Measurements from ENCODE around the gene IDS. TPM values are rescaled to one million over a fixed set of nuclear protein-coding genes. Genes with fewer than 3 reads are reported as not detected.

Gene IDS
- total and polyA plus RNA-seq, 2 donors (not counting 1 experiment from before 2014, with no cell fraction given) = 36.2 to 65.0 TPM

DNA sequence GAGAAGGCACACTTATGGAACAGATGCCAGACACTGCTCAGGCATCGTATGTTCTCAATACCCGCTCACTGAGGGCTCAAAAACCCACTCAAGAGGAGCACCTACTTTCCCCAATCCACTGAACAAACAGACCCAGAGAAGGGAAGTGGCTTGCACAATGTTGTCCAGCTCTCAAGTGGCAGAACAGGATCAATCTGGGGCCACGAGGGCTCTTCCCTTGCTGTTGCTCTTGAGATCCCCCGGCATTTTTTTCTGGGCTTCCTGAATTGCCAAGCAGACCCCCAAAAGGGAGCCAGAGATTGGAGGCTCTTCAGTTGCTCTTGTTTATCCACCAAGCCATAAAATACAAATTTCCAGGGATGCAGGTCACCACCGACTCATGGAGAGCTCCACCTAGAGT lies 35.7 kb downstream of the IDS start:
- H4K20me1 ChIP-seq (ENCODE audit: control insufficient read depth, extremely low read depth, insufficient read depth, low read length) = no peaks in the 10 kb centered on the region
- no peak overlapping the region for H2AFZ ChIP-seq (ENCODE audit: low read length)
- no peaks in the 10 kb centered on the region for H3K27me3 ChIP-seq (ENCODE audit: control insufficient read depth, insufficient read depth, low read length)
- H3K4me1 ChIP-seq (ENCODE audit: control insufficient read depth, extremely low read depth, insufficient read depth, low read length) = no peaks in the 10 kb centered on the region
- H3K79me2 ChIP-seq (ENCODE audit: control insufficient read depth, insufficient read depth, low read length) = no peaks in the 10 kb centered on the region
- DNase-seq (ENCODE audit: low read depth in 2 of 2) = no peak
- H3K9me3 ChIP-seq (ENCODE audit: control insufficient read depth, insufficient read depth, low read depth, low read length) = no peaks in the 10 kb centered on the region
- H3K36me3 ChIP-seq (ENCODE audit: control insufficient read depth, insufficient read depth, low read length) = no peaks in the 10 kb centered on the region
- H3K4me3 ChIP-seq (replicated peaks in 1 of 4; ENCODE audit: control extremely low read depth in 1 of 4, insufficient read depth in 1 of 4, low read depth in 3 of 4, low read length in 4 of 4) = no peak overlapping the region
- TF ChIP-seq EZH2 (IDR thresholded peaks at IDR 0.05; ENCODE audit: low read length, missing control alignments) = no peak
- TF ChIP-seq, protein P1, sequence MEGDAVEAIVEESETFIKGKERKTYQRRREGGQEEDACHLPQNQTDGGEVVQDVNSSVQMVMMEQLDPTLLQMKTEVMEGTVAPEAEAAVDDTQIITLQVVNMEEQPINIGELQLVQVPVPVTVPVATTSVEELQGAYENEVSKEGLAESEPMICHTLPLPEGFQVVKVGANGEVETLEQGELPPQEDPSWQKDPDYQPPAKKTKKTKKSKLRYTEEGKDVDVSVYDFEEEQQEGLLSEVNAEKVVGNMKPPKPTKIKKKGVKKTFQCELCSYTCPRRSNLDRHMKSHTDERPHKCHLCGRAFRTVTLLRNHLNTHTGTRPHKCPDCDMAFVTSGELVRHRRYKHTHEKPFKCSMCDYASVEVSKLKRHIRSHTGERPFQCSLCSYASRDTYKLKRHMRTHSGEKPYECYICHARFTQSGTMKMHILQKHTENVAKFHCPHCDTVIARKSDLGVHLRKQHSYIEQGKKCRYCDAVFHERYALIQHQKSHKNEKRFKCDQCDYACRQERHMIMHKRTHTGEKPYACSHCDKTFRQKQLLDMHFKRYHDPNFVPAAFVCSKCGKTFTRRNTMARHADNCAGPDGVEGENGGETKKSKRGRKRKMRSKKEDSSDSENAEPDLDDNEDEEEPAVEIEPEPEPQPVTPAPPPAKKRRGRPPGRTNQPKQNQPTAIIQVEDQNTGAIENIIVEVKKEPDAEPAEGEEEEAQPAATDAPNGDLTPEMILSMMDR (conservative IDR thresholded peaks at IDR 0.05 in 1 of 2, IDR thresholded peaks at IDR 0.05 in 1 of 2; ENCODE audit: low read depth in 1 of 2, low read length in 2 of 2) = no peak
- H3K4me2 ChIP-seq (ENCODE audit: extremely low read depth, insufficient read depth, low read length) = no peak overlapping the region
- no peak overlapping the region for H3K9ac ChIP-seq (ENCODE audit: insufficient read depth, low read length)
- no peak overlapping the region for H3K27ac ChIP-seq (ENCODE audit: insufficient read depth, low read length)

DNA sequence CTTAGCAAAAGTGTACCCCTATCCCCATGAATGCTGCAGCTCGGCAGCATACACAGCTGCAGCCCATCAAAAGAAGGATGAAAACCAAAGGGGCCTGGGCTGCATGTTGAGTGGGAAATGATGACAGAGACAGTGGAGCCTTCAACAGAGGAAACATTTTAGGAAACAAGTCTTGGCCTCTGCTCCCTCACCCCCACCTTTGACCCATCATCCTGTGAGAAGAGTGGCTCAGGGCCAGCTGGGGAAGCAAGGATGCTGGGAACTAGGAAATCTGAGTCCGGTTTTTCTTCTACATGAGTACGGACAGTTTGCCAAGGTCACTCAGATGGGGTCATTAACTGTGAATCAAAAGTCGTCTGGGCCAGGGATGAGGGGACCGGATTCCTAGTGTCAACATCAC lies 37.2 kb downstream of the IDS start:
- H4K20me1 ChIP-seq (ENCODE audit: control insufficient read depth, extremely low read depth, insufficient read depth, low read length) = no peaks in the 10 kb centered on the region
- H3K27me3 ChIP-seq (ENCODE audit: control insufficient read depth, insufficient read depth, low read length) = no peaks in the 10 kb centered on the region
- TF ChIP-seq EZH2 (IDR thresholded peaks at IDR 0.05; ENCODE audit: low read length, missing control alignments) = no peak
- TF ChIP-seq, protein P1 (conservative IDR thresholded peaks at IDR 0.05 in 1 of 2, IDR thresholded peaks at IDR 0.05 in 1 of 2; ENCODE audit: low read depth in 1 of 2, low read length in 2 of 2) = no peak
- no peak overlapping the region for H3K9ac ChIP-seq (ENCODE audit: insufficient read depth, low read length)
- H3K79me2 ChIP-seq (ENCODE audit: control insufficient read depth, insufficient read depth, low read length) = no peaks in the 10 kb centered on the region
- no peak for DNase-seq (ENCODE audit: low read depth in 2 of 2)
- no peaks in the 10 kb centered on the region for H3K36me3 ChIP-seq (ENCODE audit: control insufficient read depth, insufficient read depth, low read length)
- H3K4me1 ChIP-seq (ENCODE audit: control insufficient read depth, extremely low read depth, insufficient read depth, low read length) = no peaks in the 10 kb centered on the region
- no peak overlapping the region for H3K4me2 ChIP-seq (ENCODE audit: extremely low read depth, insufficient read depth, low read length)
- H3K9me3 ChIP-seq (ENCODE audit: control insufficient read depth, insufficient read depth, low read depth, low read length) = no peaks in the 10 kb centered on the region
- no peak overlapping the region for H3K4me3 ChIP-seq (replicated peaks in 1 of 4; ENCODE audit: control extremely low read depth in 1 of 4, insufficient read depth in 1 of 4, low read depth in 3 of 4, low read length in 4 of 4)
- H2AFZ ChIP-seq (ENCODE audit: low read length) = no peak overlapping the region
- H3K27ac ChIP-seq (ENCODE audit: insufficient read depth, low read length) = no peak overlapping the region

DNA sequence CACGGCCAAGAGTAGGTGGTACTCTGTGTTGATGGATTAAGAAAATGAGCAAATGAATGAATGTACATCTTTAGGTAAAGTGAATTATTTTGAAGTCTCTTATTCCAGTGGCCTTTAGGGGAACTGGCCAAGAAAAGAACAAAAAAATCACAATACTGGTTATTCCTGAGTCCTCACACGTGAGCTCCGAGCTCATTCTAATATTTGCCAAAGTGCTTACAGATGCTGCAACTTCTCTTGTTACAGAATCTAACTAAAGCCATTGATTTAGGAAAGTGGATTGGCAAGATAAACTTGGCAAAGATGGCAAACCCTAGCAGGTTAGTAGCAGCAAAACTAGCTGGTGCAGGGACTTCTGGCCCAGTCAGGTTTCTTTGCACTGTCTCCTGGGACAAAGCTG lies 37.6 kb downstream of the IDS start:
- Histone ChIP-seq H3K27me3 (ENCODE audit: control insufficient read depth, insufficient read depth, low read length) (no peaks in the 10 kb centered on the region), H3K27ac (ENCODE audit: insufficient read depth, low read length) (no peak overlapping the region), H3K79me2 (ENCODE audit: control insufficient read depth, insufficient read depth, low read length) (no peaks in the 10 kb centered on the region), H3K9me3 (ENCODE audit: control insufficient read depth, insufficient read depth, low read depth, low read length) (no peaks in the 10 kb centered on the region), H3K36me3 (ENCODE audit: control insufficient read depth, insufficient read depth, low read length) (no peaks in the 10 kb centered on the region), H3K9ac (ENCODE audit: insufficient read depth, low read length) (no peak overlapping the region), H4K20me1 (ENCODE audit: control insufficient read depth, extremely low read depth, insufficient read depth, low read length) (no peaks in the 10 kb centered on the region), H3K4me1 (ENCODE audit: control insufficient read depth, extremely low read depth, insufficient read depth, low read length) (no peaks in the 10 kb centered on the region), H2AFZ (ENCODE audit: low read length) (no peak overlapping the region), H3K4me3 (replicated peaks in 1 of 4; ENCODE audit: control extremely low read depth in 1 of 4, insufficient read depth in 1 of 4, low read depth in 3 of 4, low read length in 4 of 4) (no peak overlapping the region), H3K4me2 (ENCODE audit: extremely low read depth, insufficient read depth, low read length) (no peak overlapping the region)
- DNase-seq (ENCODE audit: low read depth in 2 of 2) = no peak
- TF ChIP-seq EZH2 (IDR thresholded peaks at IDR 0.05; ENCODE audit: low read length, missing control alignments) = no peak
- TF ChIP-seq, protein P1 (conservative IDR thresholded peaks at IDR 0.05 in 1 of 2, IDR thresholded peaks at IDR 0.05 in 1 of 2; ENCODE audit: low read depth in 1 of 2, low read length in 2 of 2) = no peak
